ENCODE results near the gene VEPH1. TPM values are rescaled to one million over a fixed set of nuclear protein-coding genes. Genes with fewer than 3 reads are reported as not detected.
A peak's percentile ranks its signal among the peaks of the same experiment; 100 is the strongest.

The VEPH1 gene
- polyA plus RNA-seq, 1 of the 3 experiments (the other 2 are of a cell fraction) = 6.0 TPM

GRCh38 chr3:157354722-157355121 is 148.5 kb downstream of the VEPH1 start:
- Histone ChIP-seq H4K20me1 (ENCODE audit: insufficient read depth) (no peaks in the 10 kb centered on the region), H3K27ac (ENCODE audit: low read depth in 2 of 2, low read length in 1 of 2) (no peak overlapping the region), H3K79me2 (ENCODE audit: insufficient read depth) (no peaks in the 10 kb centered on the region), H2AFZ (ENCODE audit: low read depth) (no peak overlapping the region), H3K4me1 (ENCODE audit: control insufficient read depth in 1 of 2, insufficient read depth in 2 of 2, low read depth in 1 of 2, low read length in 1 of 2) (peaks cover 2 to 29% of the 10 kb centered on the region in 2 experiments), H3K36me3 (replicated peaks in 1 of 2; ENCODE audit: control insufficient read depth in 1 of 2, insufficient read depth in 2 of 2, low read length in 1 of 2) (no peaks in the 10 kb centered on the region), H3F3A (replicated peaks; ENCODE audit: insufficient read depth) (peaks cover 26% of the 10 kb centered on the region), H3K27me3 (ENCODE audit: insufficient read depth) (no peaks in the 10 kb centered on the region), H3K9me3 (no peaks in the 10 kb centered on the region), H3K9ac (no peak overlapping the region), H3K4me2 (no peak overlapping the region), H3K9me2 (no peaks in the 10 kb centered on the region), H3K4me3 (ENCODE audit: low read depth in 2 of 2, low read length in 1 of 2) (no peak overlapping the region)
- POLR2A ChIA-PET = no interaction called here
- CTCF ChIA-PET = interaction anchor here (0.7 to 1.1 kb wide), 2 partner anchors 32 to 105 kb away, joined by 3 read pairs; no protein-coding TSS in a partner anchor
- no peak for TF ChIP-seq USF1 (IDR thresholded peaks at IDR 0.05; ENCODE audit: borderline replicate concordance, low read depth)
- TF ChIP-seq RAD21 (IDR thresholded peaks at IDR 0.05; ENCODE audit: low read length) = peak; percentile 50
- peak; percentile 66 for TF ChIP-seq CTCF (IDR thresholded peaks at IDR 0.05)
- peak; percentile 27; the same call in 1 of the 2 replicates for TF ChIP-seq SMC3 (IDR thresholded peaks at IDR 0.05; ENCODE audit: low read depth, low read length)
- no peak for TF ChIP-seq TAF1 (IDR thresholded peaks at IDR 0.05; ENCODE audit: borderline replicate concordance, low read depth, low read length)
- TF ChIP-seq RFX5 (IDR thresholded peaks at IDR 0.05; ENCODE audit: low read length) = no peak
- no peak for TF ChIP-seq FOXM1 (IDR thresholded peaks at IDR 0.05; ENCODE audit: low read depth)
- TF ChIP-seq USF2 (IDR thresholded peaks at IDR 0.05; ENCODE audit: borderline replicate concordance, low read depth, low read length) = no peak
- TF ChIP-seq TCF12 (IDR thresholded peaks at IDR 0.05) = no peak
- no peak for TF ChIP-seq NRF1 (IDR thresholded peaks at IDR 0.05; ENCODE audit: low read depth, low read length)
- WGBS (ENCODE audit: low lambda C conversion rate) = 33% methylated on average over 1 of the region's 1 CpG
- no peak for DNase-seq

GRCh38 chr3:157354254-157354653 is 149.0 kb downstream of the VEPH1 start:
- Histone ChIP-seq H3K79me2 (ENCODE audit: insufficient read depth) (no peaks in the 10 kb centered on the region), H3K27ac (ENCODE audit: low read depth in 2 of 2, low read length in 1 of 2) (no peak overlapping the region), H3K4me1 (ENCODE audit: control insufficient read depth in 1 of 2, insufficient read depth in 2 of 2, low read depth in 1 of 2, low read length in 1 of 2) (peaks cover 2 to 24% of the 10 kb centered on the region in 2 experiments), H3K4me3 (ENCODE audit: low read depth in 2 of 2, low read length in 1 of 2) (no peak overlapping the region), H3K4me2 (no peak overlapping the region), H3K9ac (no peak overlapping the region), H3K36me3 (replicated peaks in 1 of 2; ENCODE audit: control insufficient read depth in 1 of 2, insufficient read depth in 2 of 2, low read length in 1 of 2) (no peaks in the 10 kb centered on the region), H3K27me3 (ENCODE audit: insufficient read depth) (no peaks in the 10 kb centered on the region), H3F3A (replicated peaks; ENCODE audit: insufficient read depth) (peaks cover 21% of the 10 kb centered on the region), H3K9me2 (no peaks in the 10 kb centered on the region), H3K9me3 (no peaks in the 10 kb centered on the region), H4K20me1 (ENCODE audit: insufficient read depth) (no peaks in the 10 kb centered on the region), H2AFZ (ENCODE audit: low read depth) (no peak overlapping the region)
- POLR2A ChIA-PET = no interaction called here
- DNase-seq = no peak
- CTCF ChIA-PET = no interaction called here
- 96% methylated on average over 1 of the region's 1 CpG for WGBS (ENCODE audit: low lambda C conversion rate)
- TF ChIP-seq NRF1 (IDR thresholded peaks at IDR 0.05; ENCODE audit: low read depth, low read length) (no peak), RXRA (IDR thresholded peaks at IDR 0.05; ENCODE audit: borderline replicate concordance, low read depth) (no peak), IRF3 (IDR thresholded peaks at IDR 0.05; ENCODE audit: low read depth, low read length) (no peak), GABPA (IDR thresholded peaks at IDR 0.05; ENCODE audit: low read depth) (no peak)

Data from SK-N-SH (cell line).